K562 (cell line): Measurements from ENCODE around the gene ABCC1. TPM values are rescaled to one million over a fixed set of nuclear protein-coding genes. Genes with fewer than 3 reads are reported as not detected.

Experiments used
- ATAC-seq: fragments of 200-7000 bp; cut with Tn5 transposase; 3 replicates; pipeline ENCODE4 v1.9.1; 2020; ENCODE audit warnings: moderate library complexity
- BruUV-seq: library from RNA; stranded (reverse); fragments of 400-500 nt; replicated peaks from 2 replicates; lab custom pipeline; 2021; lab: Mats Ljungman, UMichigan
- CTCF ChIA-PET: fragments of 300-600 bp; formaldehyde crosslinking; extraction: SDS; loops from one replicate; lab custom pipeline; 2021; ENCODE audit warnings: low intra/inter-chr PET ratio; lab: Yijun Ruan, JAX
- POLR2A ChIA-PET: fragments of 300-600, 350-650 bp; sonication (Branson Sonifier 250); formaldehyde crosslinking; extraction: SDS; loops from one replicate; lab custom pipeline; 2021; ENCODE audit warnings: antibody characterized with exemption, inconsistent platforms; lab: Yijun Ruan, JAX
- DNase-seq, 4 experiments: peaks; one replicate each; pipeline versions ENCODE4 v3.0.0 to v3.0.0-alpha.2; 2011 to 2018; ENCODE audit warnings: low spot score in 3 of 4, mixed read lengths in 3 of 4; ENCODE audit errors: extremely low read depth in 1 of 4
- FAIRE-seq: peaks from 2 replicates; lab custom pipeline; 2011; peaks lifted over from hg19 to GRCh38; lab: Jason Lieb, UNC
- H2AFZ ChIP-seq: 2 replicates; pipeline ENCODE4 v1.6.0; 2011; ENCODE audit warnings: low read depth, low read length, control low read depth, inconsistent platforms
- H3K27ac ChIP-seq: fragments of 200-600 bp; 3 replicates; pipeline ENCODE4 v1.8.0; 2011; ENCODE audit warnings: low read depth, mild to moderate bottlenecking, control low read depth, inconsistent platforms, low read length, moderate library complexity, mixed read lengths; ENCODE audit errors: extremely low read depth
- H3K27me3 ChIP-seq, 2 experiments: fragments of 300-600 bp in 1 of 2; 2 replicates in 1 of 2; 3 replicates in 1 of 2; pipeline versions ENCODE4 v1.6.0 to v1.8.0; 2011; ENCODE audit warnings: inconsistent platforms in 2 of 2, low read length in 2 of 2, mild to moderate bottlenecking in 1 of 2, mixed read lengths in 1 of 2, moderate library complexity in 1 of 2; ENCODE audit not compliant: control insufficient read depth in 2 of 2, insufficient read depth in 2 of 2
- H3K36me3 ChIP-seq: fragments of 300-600 bp; 3 replicates; pipeline ENCODE4 v1.8.0; 2011; ENCODE audit warnings: mild to moderate bottlenecking, low read length, inconsistent platforms; ENCODE audit not compliant: control insufficient read depth, insufficient read depth
- H3K4me1 ChIP-seq, 2 experiments: fragments of 200-600 bp in 1 of 2; replicated peaks in 1 of 2; 2 replicates in 1 of 2; 3 replicates in 1 of 2; pipeline versions ENCODE4 v1.5.1 to v1.8.0; 2011; ENCODE audit warnings: inconsistent platforms in 2 of 2, low read length in 2 of 2, mild to moderate bottlenecking in 1 of 2, mixed read lengths in 1 of 2, moderate library complexity in 1 of 2; ENCODE audit not compliant: control insufficient read depth in 2 of 2, insufficient read depth in 2 of 2
- H3K4me2 ChIP-seq: 2 replicates; pipeline ENCODE4 v1.6.1; 2011; ENCODE audit warnings: low read length, control low read depth, inconsistent platforms, mixed read lengths; ENCODE audit not compliant: insufficient read depth
- H3K4me3 ChIP-seq: fragments of 200-600 bp; sonication (generic), shearing (Covaris generic); 2 replicates; pipeline ENCODE4 v1.5.1; 2016; ENCODE audit warnings: control low read depth, inconsistent platforms
- H3K79me2 ChIP-seq: fragments of 200-600 bp; 3 replicates; pipeline ENCODE4 v1.8.0; 2011; ENCODE audit warnings: low read length, inconsistent platforms; ENCODE audit not compliant: control insufficient read depth, insufficient read depth
- H3K9ac ChIP-seq, 2 experiments: 2 replicates each; pipeline versions ENCODE4 v1.6.0 to v1.6.1; 2011; ENCODE audit warnings: low read depth in 2 of 2, low read length in 2 of 2, control low read depth in 1 of 2, inconsistent platforms in 1 of 2, mild to moderate bottlenecking in 1 of 2, mixed read lengths in 1 of 2; ENCODE audit not compliant: insufficient read depth in 1 of 2
- H3K9me1 ChIP-seq: one replicate; pipeline ENCODE4 v1.6.0; 2011; ENCODE audit warnings: inconsistent platforms, mild to moderate bottlenecking, low read length, moderate library complexity; ENCODE audit not compliant: control insufficient read depth, insufficient read depth
- H3K9me3 ChIP-seq: replicated peaks from 2 replicates; pipeline ENCODE4 v1.5.1; 2011; ENCODE audit warnings: low read depth, low read length, inconsistent platforms; ENCODE audit not compliant: control insufficient read depth, insufficient read depth
- H4K20me1 ChIP-seq: replicated peaks from 2 replicates; pipeline ENCODE4 v1.6.1; 2011; ENCODE audit warnings: low read length, inconsistent platforms, mixed read lengths; ENCODE audit not compliant: control insufficient read depth, insufficient read depth
- CEBPB ChIP-seq: fragments of 450-650 bp; IDR thresholded peaks from 2 replicates; pipeline ENCODE4 v1.6.1; 2016; ENCODE audit warnings: missing genetic modification characterization, missing compliant biosample characterization
- MAX ChIP-seq: sonication (generic); formaldehyde crosslinking; IDR thresholded peaks from 2 replicates; pipeline ENCODE4 v1.9.0; 2022; ENCODE audit warnings: mild to moderate bottlenecking, missing genetic modification reagents
- MGA ChIP-seq: fragments of 450-650 bp; IDR thresholded peaks from 2 replicates; pipeline ENCODE4 v1.6.1; 2016; ENCODE audit warnings: mild to moderate bottlenecking, moderate library complexity
- NR1H2 ChIP-seq: sonication (generic); formaldehyde crosslinking; IDR thresholded peaks from 2 replicates; pipeline ENCODE4 v1.4.0; 2020; ENCODE audit warnings: mild to moderate bottlenecking, missing genetic modification reagents
- PHTF2 ChIP-seq: fragments of 250-450 bp; sonication (Bioruptor Pico); IDR thresholded peaks from 2 replicates; pipeline ENCODE4 v1.5.0; 2021; ENCODE audit warnings: mild to moderate bottlenecking
- SMAD3 ChIP-seq: fragments of 450-650 bp; formaldehyde crosslinking; conservative IDR thresholded peaks from 2 replicates; pipeline ENCODE4 v1.4.0; 2020; ENCODE audit warnings: mild to moderate bottlenecking
- TRIM24 ChIP-seq, 2 experiments: fragments of 450-650 bp; IDR thresholded peaks; 2 replicates each; pipeline ENCODE4 v1.6.1; 2016
- ZEB2 ChIP-seq: fragments of 450-650 bp; IDR thresholded peaks from 2 replicates; pipeline ENCODE4 v1.6.1; 2016
- ZNF134 ChIP-seq: fragments of 250-450 bp; sonication (Bioruptor Pico); conservative IDR thresholded peaks from 2 replicates; pipeline ENCODE4 v1.4.0; 2020
- WGBS: fragments of 100-300 bp; shearing (Covaris generic); methylation state at CpG from one replicate; pipeline ENCODE4 v1.1.6; 2016; ENCODE audit warnings: low coverage, mixed read lengths; ENCODE audit not compliant: insufficient coverage; ENCODE audit errors: missing lambda C conversion rate; 5-methylcytosine and 5-hydroxymethylcytosine counted together
- in situ Hi-C: fragments of 300-500 bp; cut with MboI; formaldehyde crosslinking; loops from 4 replicates; pipeline ENCODE4 v1.15.0; 2018; ENCODE audit warnings: inconsistent platforms, mixed read lengths
- intact Hi-C: fragments of 100-400 bp; cut with micrococcal nuclease; formaldehyde crosslinking; loops from 2 replicates; pipeline ENCODE4 v1.14.2; 2022
- polyA plus RNA-seq, 8 experiments: library from polyadenylated mRNA; depleted of rRNA in 4 of 8; stranded (reverse) in 5 of 8; unstranded in 3 of 8; fragments of >200 nt; fragmentation: Nextera tagmentation in 2 of 8; fragmentation: Illumina TruSeq in 1 of 8; extraction: Ambion mirVana in 2 of 8; extraction: Trizol in 1 of 8; gene quantifications; 2 replicates each; pipeline versions ENCODE4 v1.2.1 to v1.2.3, GENCODE V29; 2011 to 2014; ENCODE audit warnings: inconsistent platforms in 1 of 8, missing spikeins in 1 of 8
- total RNA-seq, 7 experiments: library from RNA; depleted of rRNA in 6 of 7; stranded (reverse); fragments of >200 nt in 6 of 7; fragmentation: Illumina TruSeq in 2 of 7; extraction: Trizol in 2 of 7; gene quantifications; 2 replicates each; pipeline versions ENCODE4 v1.2.1 to v1.2.3, GENCODE V29; 2011 to 2021; ENCODE audit warnings: low replicate concordance in 1 of 7

Gene ABCC1
- total and polyA plus RNA-seq, 9 of the 15 experiments (the other 6 are each of a cell fraction or from before 2014, with no cell fraction given), result 3.9 to 41.6 (median 10.0) TPM

GRCh38 chr16:16120382-16121184 is 171.2 kb downstream of the ABCC1 start (continued):
- no peak for TF ChIP-seq NR1H2 (CRISPR knock-in tag)

- Histone ChIP-seq H2AFZ (no peak overlapping the region), H3K27me3 (no peaks in the 10 kb centered on the region), H3K9ac (peak overlapping the region in 1 of 2 experiments; percentile 32; a peak in 1 of 4 replicates), H3K9me1 (no peaks in the 10 kb centered on the region), H3K4me3 (no peak overlapping the region), H3K79me2 (no peaks in the 10 kb centered on the region), H3K9me3 (peaks cover 25% of the 10 kb centered on the region), H4K20me1 (no peaks in the 10 kb centered on the region), H3K4me1 (peaks cover 14 to 18% of the 10 kb centered on the region in 2 experiments; a peak in 4 of 5 replicates), H3K27ac (peak overlapping the region; percentile 85), H3K36me3 (peaks cover 86% of the 10 kb centered on the region), H3K4me2 (no peak overlapping the region; the same call in 1 of the 2 replicates)
- WGBS, result 53% methylated on average over 6 of the region's 6 CpGs
- in situ Hi-C loops, result loop anchor here (5.0 kb wide), 1 partner anchor 244 kb away; no protein-coding TSS in a partner anchor
- CTCF ChIA-PET, result no interaction called here
- no TSS peak for BruUV-seq
- POLR2A ChIA-PET, result no interaction called here
- ATAC-seq, result no peak
- intact Hi-C loops, result no loop called here
- no peak for DNase-seq
- FAIRE-seq, result no peak
- TF ChIP-seq PHTF2 (no peak), MAX (CRISPR knock-in tag) (peak; percentile 20; the same call in 1 of the 2 replicates), ZEB2 (no peak), CEBPB (no peak), SMAD3 (CRISPR knock-in tag) (no peak), MGA (peak; percentile 47), TRIM24 (IDR thresholded peaks at IDR 0.05) (peak in 1 of 2 experiments; percentile 3; a peak in 1 of 4 replicates), ZNF134 (no peak)
Measured at GRCh38 chr16:16121185-16121727, 171.8 kb downstream of the ABCC1 start.
